IPS-18a (cell line): ENCODE measurements around the gene ABCC6.
"Not testable (repeated sequence)": the region's sequence is repeated elsewhere in the genome, so short reads cannot be mapped to it uniquely, and the experiment has no call there.

Experiments used
- H3K27ac ChIP-seq: one replicate; pipeline ENCODE4 v1.5.1; 2013; ENCODE audit warnings: low read length
- H3K27me3 ChIP-seq: one replicate; pipeline ENCODE4 v1.6.1; 2013; ENCODE audit warnings: mild to moderate bottlenecking, low read length; ENCODE audit not compliant: control insufficient read depth, insufficient read depth
- H3K36me3 ChIP-seq: one replicate; pipeline ENCODE4 v1.6.1; 2013; ENCODE audit warnings: low read depth, low read length; ENCODE audit not compliant: control insufficient read depth
- H3K4me1 ChIP-seq: one replicate; pipeline ENCODE4 v1.6.1; 2013; ENCODE audit warnings: low read depth, low read length; ENCODE audit not compliant: control insufficient read depth
- H3K4me3 ChIP-seq: one replicate; pipeline ENCODE4 v1.5.1; 2013; ENCODE audit warnings: low read length
- H3K9ac ChIP-seq: one replicate; pipeline ENCODE4 v1.6.1; 2013; ENCODE audit warnings: mild to moderate bottlenecking, low read length, moderate library complexity
- H3K9me3 ChIP-seq: one replicate; pipeline ENCODE4 v1.6.1; 2013; ENCODE audit warnings: low read depth, low read length; ENCODE audit not compliant: control insufficient read depth

The ABCC6 gene

GRCh38 chr16:16155234-16155633 lies 68.1 kb downstream of the ABCC6 start:
- Histone ChIP-seq H3K9me3 (peaks cover 12% of the 10 kb centered on the region), H3K27me3 (no peaks in the 10 kb centered on the region), H3K36me3 (no peaks in the 10 kb centered on the region), H3K9ac (no peak overlapping the region), H3K27ac (no peak overlapping the region), H3K4me3 (no peak overlapping the region), H3K4me1 (no peaks in the 10 kb centered on the region)

- Histone ChIP-seq H3K9ac (no peak overlapping the region), H3K9me3 (peaks cover 11% of the 10 kb centered on the region), H3K4me3 (no peak overlapping the region), H3K27ac (no peak overlapping the region), H3K4me1 (no peaks in the 10 kb centered on the region), H3K27me3 (no peaks in the 10 kb centered on the region), H3K36me3 (no peaks in the 10 kb centered on the region)
Observed at GRCh38 chr16:16154281-16154951, 68.9 kb downstream of the ABCC6 start.

GRCh38 chr16:16153000-16153399 lies 70.3 kb downstream of the ABCC6 start:
- not testable (repeated sequence) for H3K27me3 ChIP-seq, H3K4me3 ChIP-seq, H3K27ac ChIP-seq, H3K9ac ChIP-seq, H3K9me3 ChIP-seq, H3K4me1 ChIP-seq, H3K36me3 ChIP-seq

- no peaks in the 10 kb centered on the region for H3K36me3 ChIP-seq
- H3K9ac ChIP-seq = no peak overlapping the region
- no peaks in the 10 kb centered on the region for H3K27me3 ChIP-seq
- no peaks in the 10 kb centered on the region for H3K4me1 ChIP-seq
- no peak overlapping the region for H3K4me3 ChIP-seq
- H3K9me3 ChIP-seq = no peaks in the 10 kb centered on the region
- H3K27ac ChIP-seq = no peak overlapping the region
Observed at GRCh38 chr16:16151315-16151714, 72.0 kb downstream of the ABCC6 start.

GRCh38 chr16:16150878-16151152 lies 72.5 kb downstream of the ABCC6 start:
- Histone ChIP-seq H3K9ac (no peak overlapping the region), H3K4me1 (no peaks in the 10 kb centered on the region), H3K9me3 (no peaks in the 10 kb centered on the region), H3K4me3 (no peak overlapping the region), H3K27me3 (no peaks in the 10 kb centered on the region), H3K27ac (no peak overlapping the region), H3K36me3 (no peaks in the 10 kb centered on the region)

- H3K27me3 ChIP-seq = no peaks in the 10 kb centered on the region
- H3K4me3 ChIP-seq = no peak overlapping the region
- H3K9me3 ChIP-seq = no peaks in the 10 kb centered on the region
- H3K27ac ChIP-seq = no peak overlapping the region
- no peak overlapping the region for H3K9ac ChIP-seq
- no peaks in the 10 kb centered on the region for H3K4me1 ChIP-seq
- H3K36me3 ChIP-seq = no peaks in the 10 kb centered on the region
Observed at GRCh38 chr16:16150117-16150877, 73.0 kb downstream of the ABCC6 start.

GRCh38 chr16:16149710-16150116 lies 73.6 kb downstream of the ABCC6 start:
- Histone ChIP-seq H3K27me3 (no peaks in the 10 kb centered on the region), H3K9me3 (no peaks in the 10 kb centered on the region), H3K27ac (no peak overlapping the region), H3K4me1 (no peaks in the 10 kb centered on the region), H3K36me3 (no peaks in the 10 kb centered on the region), H3K9ac (no peak overlapping the region), H3K4me3 (no peak overlapping the region)

- no peaks in the 10 kb centered on the region for H3K9me3 ChIP-seq
Observed at GRCh38 chr16:16148755-16149154, 74.5 kb downstream of the ABCC6 start.

GRCh38 chr16:16148000-16148599 lies 75.2 kb downstream of the ABCC6 start:
- H3K9me3 ChIP-seq, H3K4me1 ChIP-seq, H3K4me3 ChIP-seq, H3K9ac ChIP-seq, H3K27me3 ChIP-seq, H3K27ac ChIP-seq: not testable (repeated sequence)
- peaks cover 12% of the 10 kb centered on the region for H3K36me3 ChIP-seq

More at GRCh38 chr16:16148755-16149154, 74.5 kb downstream of the ABCC6 start:
- Histone ChIP-seq H3K9ac (no peak overlapping the region), H3K27ac (no peak overlapping the region), H3K27me3 (no peaks in the 10 kb centered on the region), H3K36me3 (peaks cover 8% of the 10 kb centered on the region), H3K4me1 (no peaks in the 10 kb centered on the region), H3K4me3 (no peak overlapping the region)

- H3K27me3 ChIP-seq = no peaks in the 10 kb centered on the region
- peaks cover 2% of the 10 kb centered on the region for H3K4me1 ChIP-seq
- H3K9ac ChIP-seq = no peak overlapping the region
- H3K27ac ChIP-seq = no peak overlapping the region
- H3K4me3 ChIP-seq = no peak overlapping the region
- H3K9me3 ChIP-seq = no peaks in the 10 kb centered on the region
- H3K36me3 ChIP-seq = peaks cover 12% of the 10 kb centered on the region
Observed at GRCh38 chr16:16147316-16147999, 75.8 kb downstream of the ABCC6 start.

- no peak overlapping the region for H3K27ac ChIP-seq
- no peaks in the 10 kb centered on the region for H3K9me3 ChIP-seq
- H3K27me3 ChIP-seq = no peaks in the 10 kb centered on the region
- H3K9ac ChIP-seq = no peak overlapping the region
- peaks cover 6% of the 10 kb centered on the region for H3K4me1 ChIP-seq
- H3K4me3 ChIP-seq = no peak overlapping the region
- H3K36me3 ChIP-seq = peaks cover 19% of the 10 kb centered on the region
Observed at GRCh38 chr16:16146380-16147315, 76.6 kb downstream of the ABCC6 start.
